ENCODE data around the gene ITPR1. TPM values are rescaled to one million over a fixed set of nuclear protein-coding genes. Genes with fewer than 3 reads are reported as not detected.

The ITPR1 gene
- total RNA-seq, 2 experiments from 2014 or later, result 84.4 to 104 TPM

DNA sequence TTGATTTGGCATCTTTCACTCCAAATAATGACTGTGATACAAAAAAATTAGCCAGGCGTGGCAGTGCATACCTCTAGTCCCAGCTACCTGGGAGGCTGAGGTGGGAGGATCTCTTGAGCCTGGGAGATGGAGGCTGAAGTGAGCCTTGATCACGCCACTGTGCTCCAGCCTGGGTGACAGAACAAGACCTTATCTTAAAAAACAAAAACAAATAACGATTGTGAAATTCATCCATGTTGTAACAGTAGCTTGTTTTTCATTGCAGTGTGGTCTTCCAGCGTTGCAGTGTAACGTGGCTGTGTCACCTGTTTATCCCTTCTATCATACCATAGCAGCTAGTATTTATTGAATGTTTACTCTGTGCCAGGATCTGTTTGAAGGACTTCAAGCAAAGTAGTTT is 120.9 kb downstream of the ITPR1 start:
- H3K4me2 ChIP-seq (ENCODE audit: low read length), result no peak overlapping the region
- no peak for DNase-seq (ENCODE audit: low spot score)
- intact Hi-C loops (cut with micrococcal nuclease; ENCODE audit: unreplicated experiment), result no loop called here
- H4K20me1 ChIP-seq (ENCODE audit: insufficient read depth, low read length), result no peaks in the 10 kb centered on the region
- BruUV-seq (replicated peaks), result no TSS peak
- no peaks in the 10 kb centered on the region for H3K4me1 ChIP-seq (ENCODE audit: insufficient read depth, low read length, poor library complexity, severe bottlenecking)
- no peak overlapping the region for H2AFZ ChIP-seq (ENCODE audit: low read length)
- POLR2A ChIA-PET, result interaction anchor here (0.5 kb wide), 1 partner anchor 27 kb away, joined by 4 read pairs; no protein-coding TSS in a partner anchor
- CTCF ChIA-PET (ENCODE audit: unreplicated experiment), result no interaction called here
- H3K9me2 ChIP-seq (ENCODE audit: insufficient read depth, low read length), result no peaks in the 10 kb centered on the region
- no peak overlapping the region for H3K4me3 ChIP-seq (ENCODE audit: low read depth, low read length, poor library complexity, severe bottlenecking)
- no peak for TF ChIP-seq EZH2phosphoT487 (IDR thresholded peaks at IDR 0.05; ENCODE audit: borderline replicate concordance, low read depth, low read length)
- TF ChIP-seq, protein P1, sequence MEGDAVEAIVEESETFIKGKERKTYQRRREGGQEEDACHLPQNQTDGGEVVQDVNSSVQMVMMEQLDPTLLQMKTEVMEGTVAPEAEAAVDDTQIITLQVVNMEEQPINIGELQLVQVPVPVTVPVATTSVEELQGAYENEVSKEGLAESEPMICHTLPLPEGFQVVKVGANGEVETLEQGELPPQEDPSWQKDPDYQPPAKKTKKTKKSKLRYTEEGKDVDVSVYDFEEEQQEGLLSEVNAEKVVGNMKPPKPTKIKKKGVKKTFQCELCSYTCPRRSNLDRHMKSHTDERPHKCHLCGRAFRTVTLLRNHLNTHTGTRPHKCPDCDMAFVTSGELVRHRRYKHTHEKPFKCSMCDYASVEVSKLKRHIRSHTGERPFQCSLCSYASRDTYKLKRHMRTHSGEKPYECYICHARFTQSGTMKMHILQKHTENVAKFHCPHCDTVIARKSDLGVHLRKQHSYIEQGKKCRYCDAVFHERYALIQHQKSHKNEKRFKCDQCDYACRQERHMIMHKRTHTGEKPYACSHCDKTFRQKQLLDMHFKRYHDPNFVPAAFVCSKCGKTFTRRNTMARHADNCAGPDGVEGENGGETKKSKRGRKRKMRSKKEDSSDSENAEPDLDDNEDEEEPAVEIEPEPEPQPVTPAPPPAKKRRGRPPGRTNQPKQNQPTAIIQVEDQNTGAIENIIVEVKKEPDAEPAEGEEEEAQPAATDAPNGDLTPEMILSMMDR (conservative IDR thresholded peaks at IDR 0.05; ENCODE audit: low read length), result no peak
- no peaks in the 10 kb centered on the region for H3K36me3 ChIP-seq (ENCODE audit: insufficient read depth, low read length)
- H3K79me2 ChIP-seq (ENCODE audit: insufficient read depth, low read depth, low read length), result no peaks in the 10 kb centered on the region
- H3K27ac ChIP-seq (ENCODE audit: low read depth, low read length, poor library complexity, severe bottlenecking), result no peak overlapping the region
- H3K9me3 ChIP-seq (ENCODE audit: low read length), result no peaks in the 10 kb centered on the region

DNA sequence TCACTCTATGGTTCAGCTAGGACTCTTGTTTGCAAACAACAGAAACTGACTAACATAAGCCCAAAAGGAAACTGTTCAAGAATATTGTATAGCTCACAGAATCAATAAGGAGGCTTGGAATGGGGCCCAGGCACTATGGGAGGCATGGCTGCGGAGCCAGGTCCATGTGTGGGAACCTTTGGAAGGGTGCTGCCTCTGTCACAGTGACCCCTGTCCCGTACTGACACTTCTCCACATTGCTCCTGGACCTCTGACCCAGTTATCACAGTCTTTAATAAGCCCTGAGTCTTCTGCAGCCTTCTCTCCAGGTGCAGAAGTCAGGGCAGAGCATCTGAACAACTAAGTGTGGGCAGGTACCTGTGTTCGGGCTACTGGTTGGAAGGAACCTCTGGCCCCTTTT is 121.8 kb downstream of the ITPR1 start:
- H3K79me2 ChIP-seq (ENCODE audit: insufficient read depth, low read depth, low read length), result no peaks in the 10 kb centered on the region
- no peaks in the 10 kb centered on the region for H3K9me3 ChIP-seq (ENCODE audit: low read length)
- no peak overlapping the region for H3K27ac ChIP-seq (ENCODE audit: low read depth, low read length, poor library complexity, severe bottlenecking)
- BruUV-seq (replicated peaks), result no TSS peak
- no peak overlapping the region for H3K4me3 ChIP-seq (ENCODE audit: low read depth, low read length, poor library complexity, severe bottlenecking)
- no peaks in the 10 kb centered on the region for H3K9me2 ChIP-seq (ENCODE audit: insufficient read depth, low read length)
- CTCF ChIA-PET (ENCODE audit: unreplicated experiment), result interaction anchor here (1.7 kb wide), 1 partner anchor 14 kb away, joined by 5 read pairs; no protein-coding TSS in a partner anchor
- no peaks in the 10 kb centered on the region for H4K20me1 ChIP-seq (ENCODE audit: insufficient read depth, low read length)
- no peak for DNase-seq (ENCODE audit: low spot score)
- intact Hi-C loops (cut with micrococcal nuclease; ENCODE audit: unreplicated experiment), result no loop called here
- no peak overlapping the region for H2AFZ ChIP-seq (ENCODE audit: low read length)
- no peak overlapping the region for H3K4me2 ChIP-seq (ENCODE audit: low read length)
- no peaks in the 10 kb centered on the region for H3K4me1 ChIP-seq (ENCODE audit: insufficient read depth, low read length, poor library complexity, severe bottlenecking)
- POLR2A ChIA-PET, result no interaction called here
- no peaks in the 10 kb centered on the region for H3K36me3 ChIP-seq (ENCODE audit: insufficient read depth, low read length)
- TF ChIP-seq, protein P1 (conservative IDR thresholded peaks at IDR 0.05; ENCODE audit: low read length), result no peak
- no peak for TF ChIP-seq EZH2phosphoT487 (IDR thresholded peaks at IDR 0.05; ENCODE audit: borderline replicate concordance, low read depth, low read length)

DNA sequence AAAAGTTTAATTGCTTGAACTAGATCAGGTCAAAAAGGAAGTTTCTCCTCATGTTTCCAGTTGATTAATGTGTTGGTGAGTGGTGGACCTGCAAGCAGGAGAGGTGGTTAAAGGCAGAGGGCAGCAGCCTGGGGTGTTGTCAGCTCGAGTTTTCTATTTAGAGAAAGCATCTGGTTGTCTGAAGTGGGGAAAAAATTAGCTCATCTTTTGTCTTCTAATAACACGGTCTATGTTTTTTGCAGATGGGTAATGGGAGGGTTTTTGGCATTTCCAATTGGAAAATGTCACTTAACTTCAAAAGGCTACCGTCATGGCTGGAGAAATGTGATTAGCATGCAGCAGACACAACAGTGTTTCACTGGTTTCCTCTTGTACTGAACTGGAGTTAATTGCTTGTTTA is 122.6 kb downstream of the ITPR1 start:
- ChIA-PET POLR2A (interaction anchor here (0.6 to 0.9 kb wide), 2 partner anchors 52 to 310 kb away, joined by 3 read pairs; no protein-coding TSS in a partner anchor), CTCF (ENCODE audit: unreplicated experiment) (interaction anchor here (1.7 kb wide), 1 partner anchor 13 kb away, joined by 5 read pairs; no protein-coding TSS in a partner anchor)
- Histone ChIP-seq H3K79me2 (ENCODE audit: insufficient read depth, low read depth, low read length) (no peaks in the 10 kb centered on the region), H3K4me1 (ENCODE audit: insufficient read depth, low read length, poor library complexity, severe bottlenecking) (no peaks in the 10 kb centered on the region), H3K9me3 (ENCODE audit: low read length) (no peaks in the 10 kb centered on the region), H3K4me3 (ENCODE audit: low read depth, low read length, poor library complexity, severe bottlenecking) (no peak overlapping the region), H3K9me2 (ENCODE audit: insufficient read depth, low read length) (no peaks in the 10 kb centered on the region), H2AFZ (ENCODE audit: low read length) (no peak overlapping the region), H4K20me1 (ENCODE audit: insufficient read depth, low read length) (no peaks in the 10 kb centered on the region), H3K36me3 (ENCODE audit: insufficient read depth, low read length) (peaks cover under 1% of the 10 kb centered on the region; the same call in 1 of the 2 replicates), H3K4me2 (ENCODE audit: low read length) (no peak overlapping the region), H3K27ac (ENCODE audit: low read depth, low read length, poor library complexity, severe bottlenecking) (no peak overlapping the region)
- DNase-seq (ENCODE audit: low spot score), result no peak
- no TSS peak for BruUV-seq (replicated peaks)
- TF ChIP-seq, protein P1 (conservative IDR thresholded peaks at IDR 0.05; ENCODE audit: low read length), result no peak
- no peak for TF ChIP-seq EZH2phosphoT487 (IDR thresholded peaks at IDR 0.05; ENCODE audit: borderline replicate concordance, low read depth, low read length)
- intact Hi-C loops (cut with micrococcal nuclease; ENCODE audit: unreplicated experiment), result no loop called here
